Measurements from ENCODE around the gene VPS45.

- TF ChIP-seq, protein P1, sequence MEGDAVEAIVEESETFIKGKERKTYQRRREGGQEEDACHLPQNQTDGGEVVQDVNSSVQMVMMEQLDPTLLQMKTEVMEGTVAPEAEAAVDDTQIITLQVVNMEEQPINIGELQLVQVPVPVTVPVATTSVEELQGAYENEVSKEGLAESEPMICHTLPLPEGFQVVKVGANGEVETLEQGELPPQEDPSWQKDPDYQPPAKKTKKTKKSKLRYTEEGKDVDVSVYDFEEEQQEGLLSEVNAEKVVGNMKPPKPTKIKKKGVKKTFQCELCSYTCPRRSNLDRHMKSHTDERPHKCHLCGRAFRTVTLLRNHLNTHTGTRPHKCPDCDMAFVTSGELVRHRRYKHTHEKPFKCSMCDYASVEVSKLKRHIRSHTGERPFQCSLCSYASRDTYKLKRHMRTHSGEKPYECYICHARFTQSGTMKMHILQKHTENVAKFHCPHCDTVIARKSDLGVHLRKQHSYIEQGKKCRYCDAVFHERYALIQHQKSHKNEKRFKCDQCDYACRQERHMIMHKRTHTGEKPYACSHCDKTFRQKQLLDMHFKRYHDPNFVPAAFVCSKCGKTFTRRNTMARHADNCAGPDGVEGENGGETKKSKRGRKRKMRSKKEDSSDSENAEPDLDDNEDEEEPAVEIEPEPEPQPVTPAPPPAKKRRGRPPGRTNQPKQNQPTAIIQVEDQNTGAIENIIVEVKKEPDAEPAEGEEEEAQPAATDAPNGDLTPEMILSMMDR (IDR thresholded peaks at IDR 0.05; ENCODE audit: borderline replicate concordance, extremely low read depth, low read length, poor library complexity, severe bottlenecking) = no peak
- no peak for TF ChIP-seq EZH2 (IDR thresholded peaks at IDR 0.05; ENCODE audit: borderline replicate concordance, low read depth, low read length, severe bottlenecking)
Observed at GRCh38 chr1:150062113-150062512, 5.5 kb upstream of the VPS45 start.
